Suprapubic skin (tissue), 3 donors: Measurements from ENCODE around the gene MALRD1.

Experiments
- CTCF ChIP-seq, 2 donors: fragments of 200-600 bp in 1 of 2; fragments of 450-650 bp in 1 of 2; sonication (generic) in 1 of 2; IDR thresholded peaks; one replicate each; pipeline ENCODE4 v1.5.1; 2016 to 2019; ENCODE audit warnings: antibody characterized with exemption in 2 of 2, mild to moderate bottlenecking in 1 of 2, moderate library complexity in 1 of 2
- EP300 ChIP-seq: sonication (generic); formaldehyde crosslinking; IDR thresholded peaks from one replicate; pipeline ENCODE4 v1.6.1; 2017; ENCODE audit warnings: antibody characterized with exemption
- POLR2A ChIP-seq, 2 donors: fragments of 450-650 bp; IDR thresholded peaks; one replicate each; pipeline ENCODE4 v1.6.1; 2017; ENCODE audit warnings: antibody characterized with exemption in 2 of 2, mild to moderate bottlenecking in 2 of 2, moderate library complexity in 2 of 2

- no peak for TF ChIP-seq CTCF (IDR thresholded peaks at IDR 0.05)
- no peak for TF ChIP-seq EP300
- TF ChIP-seq POLR2A (IDR thresholded peaks at IDR 0.05): no peak
These were observed 14.9 kb upstream of the MALRD1 start for GRCh38 chr10:19033741-19034140.
